Midbrain (tissue), 1 donor: ENCODE measurements around the gene ARL11.

Experiments
- DNase-seq: peaks from one replicate; lab custom pipeline; 2025; lab: John Stamatoyannopoulos, UW

The ARL11 gene

DNA sequence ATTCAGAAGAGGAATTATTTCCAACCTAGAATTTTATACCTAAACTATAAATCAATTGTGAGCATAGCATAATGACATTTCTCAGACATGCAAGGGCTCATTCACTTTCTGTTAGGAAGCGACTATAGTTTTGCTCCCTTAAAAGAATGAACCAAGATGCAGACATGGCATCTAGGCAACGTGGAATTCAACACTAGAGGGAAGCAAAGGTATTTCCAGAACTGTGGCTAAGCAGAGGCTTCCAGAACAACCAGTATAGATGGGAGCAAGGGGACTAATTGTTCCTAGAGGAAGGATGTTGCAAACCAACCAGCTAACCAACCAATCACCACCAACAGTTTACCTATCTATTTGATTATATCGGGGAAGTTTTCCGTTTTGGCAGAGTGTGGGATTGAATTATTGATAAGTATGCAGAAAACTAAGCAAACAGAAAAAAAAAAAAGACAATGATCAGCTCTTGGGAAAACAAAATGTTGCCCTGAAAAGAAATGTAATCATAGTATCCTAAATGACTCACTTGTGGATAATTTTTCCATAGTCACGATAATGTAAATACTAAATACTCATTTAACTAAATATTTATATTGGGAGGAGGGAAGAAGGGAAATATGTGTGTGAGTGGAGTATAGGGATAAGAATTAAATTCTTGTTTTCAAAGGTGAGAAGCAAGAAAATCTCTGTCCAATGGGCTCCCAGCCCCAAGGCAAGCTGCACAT is 21.1 kb downstream of the ARL11 start:
- DNase-seq: no peak

DNA sequence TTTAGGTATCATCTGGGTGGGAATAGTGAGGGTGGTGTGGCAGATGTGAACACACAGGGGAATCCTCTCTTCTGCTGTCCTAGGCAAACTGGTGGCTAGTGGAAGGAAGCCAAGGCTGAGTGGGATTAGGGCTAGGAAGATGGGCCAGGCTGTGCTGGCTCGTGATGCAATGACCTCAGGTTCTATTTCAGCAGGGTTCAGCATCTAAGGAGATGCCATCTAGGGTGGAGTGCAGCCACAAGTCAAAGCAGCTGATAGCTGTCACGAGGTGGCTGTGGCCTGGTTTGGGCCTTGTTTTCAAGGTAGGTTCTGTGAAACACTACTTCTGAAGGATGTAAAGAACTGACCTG is 21.6 kb downstream of the ARL11 start:
- no peak for DNase-seq

DNA sequence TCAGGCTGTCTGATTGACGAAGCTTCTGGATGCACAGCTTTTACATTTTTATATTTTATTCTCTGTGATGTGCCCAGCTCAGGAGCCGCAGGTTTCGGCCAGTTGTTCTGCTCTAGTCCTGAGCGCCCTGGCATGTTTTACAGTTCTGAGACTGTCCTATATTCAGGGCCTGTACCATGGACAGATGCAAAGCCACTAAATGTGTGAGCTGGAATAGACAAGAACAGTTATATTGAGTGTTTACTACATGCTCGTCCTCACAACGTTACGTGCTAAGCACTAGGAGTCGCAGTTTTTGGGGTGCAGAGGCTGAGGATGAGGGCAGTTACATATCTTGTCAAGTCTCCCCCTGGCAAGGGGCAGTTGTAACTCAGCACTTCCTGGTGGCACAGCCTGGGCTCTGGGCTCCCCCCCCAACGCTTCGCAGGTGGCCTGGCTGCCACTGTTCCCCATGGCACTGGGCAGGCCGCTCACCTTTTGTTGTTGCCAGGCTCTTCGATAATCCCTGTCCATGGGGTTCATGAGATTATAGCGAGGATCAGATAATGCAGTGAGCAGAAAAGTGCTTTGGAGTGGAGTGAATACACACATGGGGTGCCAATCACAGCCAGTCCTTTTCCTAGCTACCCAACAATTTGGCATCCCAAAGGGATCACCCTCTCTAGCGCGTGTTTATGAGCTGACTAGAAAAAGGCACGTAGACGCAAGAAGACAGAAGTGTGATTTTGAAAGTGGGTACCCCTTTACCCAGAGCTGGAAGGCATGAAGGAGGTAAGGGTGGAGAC is 23.5 kb downstream of the ARL11 start:
- DNase-seq: no peak

DNA sequence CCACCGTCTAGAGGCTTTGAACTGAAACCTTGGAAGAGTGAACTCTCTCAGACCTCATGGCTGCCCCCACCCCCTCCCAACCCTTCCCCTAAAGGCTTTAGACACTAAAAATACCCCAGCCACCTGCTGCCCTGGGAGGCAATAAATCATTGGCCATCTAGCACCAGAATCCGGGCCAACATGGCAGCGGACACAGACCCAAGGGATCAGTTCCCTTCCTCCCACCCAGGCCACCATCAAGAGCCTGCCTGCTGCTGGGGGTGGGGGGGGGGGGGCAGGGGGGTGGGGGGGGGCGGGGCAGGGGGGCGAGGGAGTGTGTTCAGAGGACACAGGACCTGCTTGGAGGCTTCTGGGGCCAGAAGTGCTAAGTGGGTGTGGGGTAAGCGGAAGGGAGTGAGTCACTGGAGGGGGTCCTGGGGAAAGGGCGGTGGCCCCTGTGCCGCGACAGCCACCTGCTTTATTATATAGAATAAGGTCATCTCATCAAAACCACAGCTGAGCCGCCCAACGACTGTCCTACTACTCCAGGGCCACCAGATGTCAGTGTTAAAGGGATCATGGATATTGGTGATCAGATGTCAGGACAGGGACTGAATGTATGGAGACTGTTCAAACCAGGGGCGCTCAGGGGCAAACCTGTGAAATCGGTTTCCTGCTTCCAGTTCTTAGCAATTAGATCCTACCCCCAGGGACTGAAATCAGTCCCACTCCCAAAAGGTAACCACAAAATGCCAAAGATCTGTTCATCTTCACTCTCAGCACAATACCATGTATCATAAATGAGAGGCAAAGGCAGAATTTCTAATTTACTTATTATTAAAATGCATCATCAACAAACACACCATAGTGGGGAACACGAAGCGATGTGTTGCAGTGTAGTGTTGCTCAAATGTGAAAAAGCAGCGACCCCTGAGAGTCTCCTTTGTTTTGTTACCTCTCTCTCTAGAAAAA is 24.3 kb downstream of the ARL11 start:
- DNase-seq: peak; percentile 13

DNA sequence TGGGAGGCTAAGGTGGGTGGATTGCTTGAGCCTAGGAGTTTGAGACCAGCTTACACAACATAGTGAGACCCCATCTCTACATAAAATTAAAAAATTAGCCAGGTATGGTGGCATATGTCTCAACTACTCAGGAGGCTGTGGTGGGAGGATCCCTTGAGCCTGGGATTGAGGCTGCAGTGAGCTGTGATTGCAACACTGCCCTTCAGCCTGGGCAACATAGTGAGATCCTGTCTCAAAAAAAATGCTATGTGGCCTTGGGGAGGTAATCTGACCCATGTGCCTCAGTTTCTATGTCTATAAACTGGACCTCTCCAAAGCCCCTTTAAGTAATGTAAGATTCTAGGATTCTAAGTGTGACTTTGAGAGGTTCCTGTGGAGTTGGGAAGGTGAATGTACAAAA is 25.2 kb downstream of the ARL11 start:
- no peak for DNase-seq

DNA sequence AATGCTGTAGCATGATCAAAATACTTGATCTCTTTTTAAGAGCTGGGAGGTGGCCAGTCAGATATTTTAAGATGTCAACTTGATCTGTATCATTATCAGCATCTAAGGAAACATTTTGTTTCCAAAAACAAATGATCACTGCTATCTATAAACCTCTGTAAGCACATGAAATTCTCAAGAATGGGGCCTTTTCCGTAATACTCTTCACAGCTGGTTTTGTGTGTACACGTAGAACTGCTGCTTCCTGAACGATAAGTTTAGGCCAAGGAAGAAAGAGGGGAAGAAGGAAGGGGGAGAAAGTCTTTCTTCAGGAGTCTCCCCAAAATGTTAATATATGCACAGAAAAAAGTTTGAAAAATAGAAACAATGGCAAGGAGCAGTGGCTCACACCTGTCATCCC is 25.7 kb downstream of the ARL11 start:
- DNase-seq: no peak

DNA sequence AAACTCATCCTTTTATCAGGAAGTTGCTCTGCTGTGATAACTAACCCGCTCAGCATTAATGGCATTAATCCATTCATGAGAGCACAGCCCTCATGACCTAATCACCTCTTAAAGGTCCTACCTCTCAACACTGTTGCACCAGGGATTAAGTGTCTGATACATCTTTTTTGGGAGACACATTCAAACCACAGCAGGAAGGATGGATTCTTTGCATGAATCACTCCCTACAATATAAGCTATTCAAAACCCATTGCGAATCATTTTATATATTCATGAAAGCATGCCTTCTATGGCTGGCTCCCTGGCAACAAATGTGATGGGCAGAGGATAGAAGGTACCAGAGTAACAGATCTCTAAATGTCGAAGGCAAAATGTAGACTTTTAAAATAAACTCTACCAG is 27.6 kb downstream of the ARL11 start:
- DNase-seq: no peak

DNA sequence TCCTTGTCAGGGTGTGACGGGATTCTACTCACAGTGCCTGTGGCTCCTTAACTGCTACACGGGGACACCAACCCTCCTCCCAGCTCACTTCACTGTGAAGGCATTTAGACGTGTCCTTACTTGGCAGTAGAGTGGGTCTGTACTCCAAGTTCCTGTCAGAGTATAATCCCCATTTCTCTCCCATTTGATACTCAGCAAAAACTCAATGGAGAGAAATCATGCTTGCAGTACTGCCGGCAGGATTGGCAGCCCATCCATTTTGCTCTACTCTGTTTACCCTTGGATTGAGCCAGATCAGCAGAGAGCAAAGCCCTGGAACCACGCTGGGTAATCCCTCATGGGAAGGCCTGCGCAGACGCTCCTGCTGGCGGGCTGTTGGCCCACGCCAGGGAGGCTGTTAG is 28.9 kb downstream of the ARL11 start:
- peak; percentile 45 for DNase-seq

DNA sequence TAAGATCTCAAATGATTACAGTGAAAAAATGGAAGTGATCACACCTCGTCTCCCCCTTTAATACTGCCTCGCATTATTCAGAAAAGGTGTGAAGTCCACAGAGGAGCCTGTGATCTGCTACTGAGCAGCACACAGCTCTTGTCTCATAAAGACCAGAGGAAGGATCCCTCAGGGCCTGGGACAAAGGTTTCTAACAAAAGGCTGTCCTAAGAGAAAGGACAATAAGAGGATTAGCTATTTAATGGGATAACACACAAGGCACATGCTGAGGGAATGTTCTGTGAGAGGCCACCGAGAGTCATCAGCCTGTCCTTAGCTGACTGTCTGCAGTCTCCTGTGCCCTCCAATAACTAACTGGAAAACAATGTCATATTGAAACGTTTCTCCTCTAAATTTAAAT is 36.3 kb downstream of the ARL11 start:
- no peak for DNase-seq

DNA sequence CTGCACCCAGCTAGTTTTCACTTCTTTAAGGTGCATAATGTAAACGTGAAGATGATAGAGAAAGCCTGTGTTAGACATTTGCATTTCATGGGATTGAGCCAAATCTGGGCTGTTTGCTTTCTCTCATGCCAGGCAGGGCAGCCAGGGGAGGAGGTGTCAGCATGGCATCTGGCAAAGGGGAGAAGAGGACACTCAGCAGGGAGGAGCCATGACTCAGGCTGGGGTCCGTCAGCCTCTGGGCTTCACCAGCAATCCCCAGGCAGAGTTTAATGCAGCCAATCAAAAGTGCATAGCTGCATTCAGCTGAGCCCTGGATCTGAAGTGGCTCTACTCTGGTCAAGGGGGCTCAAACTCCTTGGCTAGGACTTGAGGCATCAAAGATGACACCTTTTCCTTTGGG is 39.5 kb downstream of the ARL11 start:
- no peak for DNase-seq

DNA sequence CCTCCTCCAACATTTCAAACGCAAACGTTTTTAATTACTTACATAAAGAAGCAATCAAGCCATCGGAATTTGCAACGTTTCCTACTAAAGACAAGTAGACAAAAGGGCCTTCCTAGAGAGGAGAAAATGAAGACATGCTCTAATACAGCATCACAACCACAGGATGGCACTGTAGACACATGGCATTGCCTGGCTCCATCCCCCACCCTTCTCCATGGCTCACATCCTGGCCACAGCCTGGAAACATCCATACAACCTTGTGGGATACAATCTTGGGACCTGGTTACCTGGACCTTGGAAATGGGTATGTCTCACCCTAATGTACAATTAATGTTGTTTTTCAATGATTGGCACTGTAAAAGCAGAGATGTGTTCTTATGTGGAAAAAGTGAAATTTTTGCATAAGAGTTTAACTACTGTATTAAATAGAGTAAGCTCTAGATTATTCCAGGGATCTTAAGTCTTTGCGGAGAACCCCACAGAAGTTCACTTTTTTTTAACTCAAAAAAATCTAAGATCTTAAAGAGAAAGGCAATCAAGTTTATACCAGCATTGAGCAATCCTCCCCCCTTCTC is 41.5 kb downstream of the ARL11 start:
- peak; percentile 67 for DNase-seq

DNA sequence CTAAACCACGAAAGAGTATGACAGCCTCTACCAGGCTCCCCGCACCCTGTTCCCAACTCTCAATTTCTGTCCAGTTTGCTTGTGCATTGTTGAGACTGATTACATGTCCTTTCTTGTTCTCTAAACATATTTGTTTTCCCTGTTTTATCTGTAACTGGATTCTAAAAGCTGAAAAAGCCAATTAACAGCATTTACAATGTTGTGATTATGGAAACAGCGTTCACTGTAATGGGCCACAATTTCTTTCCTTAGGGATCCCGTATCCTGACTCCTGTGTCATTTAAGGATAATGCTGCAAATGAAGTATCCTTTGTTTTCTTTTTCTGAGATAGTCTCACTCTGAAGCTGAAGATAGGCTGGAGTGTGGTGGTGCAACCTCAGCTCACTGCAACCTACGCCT is 42.5 kb downstream of the ARL11 start:
- DNase-seq: no peak

DNA sequence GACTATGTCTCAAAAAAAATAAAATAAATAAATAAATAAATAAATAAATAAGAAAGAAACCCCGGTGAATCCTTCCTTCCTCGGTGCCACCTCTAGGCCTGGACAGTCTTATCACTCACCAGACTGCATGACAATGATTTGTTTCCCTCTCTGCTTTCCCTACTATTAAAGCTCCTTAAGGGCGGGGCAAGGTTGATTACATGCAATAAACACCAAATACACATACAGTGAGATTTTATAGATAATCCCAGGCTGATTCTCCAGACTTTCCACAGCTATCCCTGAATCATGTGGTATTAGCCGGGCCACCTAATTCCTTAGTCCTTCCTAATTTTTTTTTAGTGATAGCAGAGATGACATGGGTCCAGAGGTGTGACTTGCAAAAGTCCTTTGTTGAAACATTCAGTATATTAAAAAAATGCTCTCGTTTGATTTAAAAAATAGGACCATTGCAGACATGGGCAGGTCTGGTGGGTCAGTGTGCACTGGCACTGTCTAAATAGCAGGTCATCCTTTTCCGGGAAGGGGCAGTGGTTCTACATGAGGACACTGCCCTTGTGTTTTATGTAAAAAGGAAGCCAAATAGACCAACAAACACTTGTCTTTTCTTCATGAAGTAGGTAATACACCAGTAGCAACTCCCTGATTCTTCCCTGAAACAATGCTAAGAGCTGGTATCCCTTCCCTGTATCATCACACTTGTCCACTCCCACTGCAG is 48.4 kb downstream of the ARL11 start:
- DNase-seq: no peak

DNA sequence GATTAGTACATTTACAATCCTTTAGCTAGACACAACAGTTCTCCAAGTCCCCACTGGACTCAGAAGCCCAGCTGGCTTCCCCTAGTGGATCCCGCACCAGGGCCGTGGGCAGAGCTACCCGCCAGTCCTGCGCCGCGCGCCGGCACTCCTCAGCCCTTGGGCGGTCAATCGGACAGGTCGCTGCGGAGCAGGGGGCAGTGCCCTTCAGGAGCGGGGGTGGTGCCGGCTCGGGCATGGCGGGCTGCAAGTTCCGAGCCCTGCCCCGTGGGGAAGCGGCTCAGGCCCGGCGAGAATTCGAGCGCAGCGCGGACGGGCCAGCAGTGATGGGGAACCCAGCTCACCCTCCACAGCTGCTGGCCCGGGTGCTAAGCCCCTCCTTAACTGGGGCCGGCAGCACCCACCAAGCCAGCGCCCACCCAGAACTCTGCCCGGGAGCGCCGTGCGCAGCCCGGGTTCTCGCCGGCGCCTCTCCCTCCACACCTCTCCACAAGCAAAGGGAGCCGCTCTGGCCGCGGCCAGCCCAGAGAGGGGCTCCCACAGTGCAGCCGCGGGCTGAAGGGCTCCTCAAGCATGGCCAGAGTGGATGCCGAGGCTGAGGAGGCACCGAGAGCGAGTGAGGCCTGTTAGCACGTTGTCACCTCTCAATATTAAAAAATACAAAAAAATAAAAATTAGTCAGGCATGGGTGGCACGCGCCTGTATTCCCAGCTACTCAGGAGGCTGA is 50.0 kb downstream of the ARL11 start:
- DNase-seq: no peak

DNA sequence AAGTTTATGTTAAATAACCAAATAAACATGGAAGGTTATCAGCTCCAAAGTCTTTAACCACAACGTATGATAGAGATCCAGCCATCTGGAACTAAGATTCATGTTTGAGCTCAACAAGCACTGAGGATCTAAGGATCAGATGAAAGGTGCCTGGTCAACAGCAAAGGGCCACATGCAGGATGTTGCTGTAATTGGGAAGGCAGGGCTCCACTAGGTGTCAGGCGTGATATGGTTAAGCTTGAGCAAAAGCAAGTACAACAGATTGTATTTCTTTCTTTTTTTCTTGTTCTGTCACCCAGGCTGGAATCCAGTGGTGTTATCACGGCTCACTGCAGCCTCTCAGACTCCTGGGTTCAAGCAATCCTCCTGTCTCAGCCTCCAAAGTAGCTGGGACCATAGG is 50.9 kb downstream of the ARL11 start:
- DNase-seq: peak; percentile 16

DNA sequence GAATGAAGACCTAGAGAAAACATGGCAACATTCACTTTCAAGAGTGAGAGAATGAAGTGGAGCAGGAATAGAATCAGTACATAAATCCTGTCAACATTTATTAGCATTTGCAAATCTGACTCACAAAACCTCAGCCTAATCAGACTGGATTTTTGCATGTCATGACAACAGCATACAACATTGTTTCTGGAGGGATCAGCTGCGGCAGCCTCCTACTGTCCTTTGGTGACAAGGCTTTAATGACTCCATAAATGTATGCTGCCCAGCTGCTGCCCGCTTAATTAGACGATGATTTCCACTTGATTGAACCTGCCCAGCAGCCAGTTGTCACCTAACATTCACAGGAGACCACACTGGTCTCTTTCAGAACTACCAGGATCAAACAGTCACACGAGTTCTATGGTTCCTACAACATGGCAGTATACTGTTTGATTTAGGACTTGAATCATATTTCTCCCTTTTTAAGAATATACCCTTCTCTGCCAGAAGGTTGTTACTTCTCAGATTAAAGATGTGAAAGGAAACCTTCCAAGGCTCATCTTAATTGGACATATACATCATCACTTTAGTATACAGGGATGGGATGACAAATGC is 53.6 kb downstream of the ARL11 start:
- DNase-seq: no peak
